GM12878 (cell line): ENCODE data around the gene NAPEPLD. TPM values are rescaled to one million over a fixed set of nuclear protein-coding genes. Genes with fewer than 3 reads are reported as not detected.

ENCODE experiments used
- ATAC-seq: fragments of 200-7000 bp; cut with Tn5 transposase; 3 replicates; pipeline ENCODE4 v1.9.1; 2020; ENCODE audit warnings: mild to moderate bottlenecking, moderate library complexity
- BruUV-seq: library from RNA; stranded (reverse); fragments of 400-500 nt; replicated peaks from 2 replicates; lab custom pipeline; 2021; lab: Mats Ljungman, UMichigan
- CTCF ChIA-PET: fragments of 300-600 bp; sonication (Branson Sonifier 250); formaldehyde crosslinking; extraction: SDS; loops from one replicate; lab custom pipeline; 2021; ENCODE audit warnings: inconsistent platforms; lab: Yijun Ruan, JAX
- POLR2A ChIA-PET: fragments of 350-600 bp; formaldehyde crosslinking; extraction: SDS; loops from one replicate; lab custom pipeline; 2021; ENCODE audit warnings: inconsistent platforms; lab: Charles Lee
- RAD21 ChIA-PET: fragments of 300-600 bp; sonication (Branson Sonifier 250); formaldehyde crosslinking; loops from one replicate; lab custom pipeline; 2023; ENCODE audit warnings: antibody characterized with exemption; ENCODE audit not compliant: unreplicated experiment; lab: Charles Lee
- SMC1A ChIA-PET: fragments of 300-600 bp; sonication (Branson Sonifier 250); formaldehyde crosslinking; loops from one replicate; lab custom pipeline; 2023; ENCODE audit not compliant: unreplicated experiment, uncharacterized antibody; lab: Charles Lee
- DNase-seq: peaks from one replicate; pipeline ENCODE4 v3.0.0-alpha.2; 2011; ENCODE audit warnings: low read depth, low spot score
- FAIRE-seq: peaks from 3 replicates; lab custom pipeline; 2011; peaks lifted over from hg19 to GRCh38; lab: Jason Lieb, UNC
- H2AFZ ChIP-seq: 2 replicates; pipeline ENCODE4 v1.6.0; 2011; ENCODE audit warnings: low read depth, low read length, control low read depth; ENCODE audit not compliant: control insufficient read depth
- H3K27ac ChIP-seq: 2 replicates; pipeline ENCODE4 v1.5.1; 2011; ENCODE audit warnings: control low read depth; ENCODE audit not compliant: control insufficient read depth, insufficient read depth
- H3K27me3 ChIP-seq, 2 experiments: replicated peaks in 1 of 2; 2 replicates each; pipeline versions ENCODE4 v1.6.0 to v1.6.1; 2011; ENCODE audit warnings: low read length in 1 of 2; ENCODE audit not compliant: control insufficient read depth in 2 of 2, insufficient read depth in 2 of 2
- H3K36me3 ChIP-seq, 2 experiments: 2 replicates each; pipeline ENCODE4 v1.5.1; 2011; ENCODE audit warnings: low read length in 1 of 2; ENCODE audit not compliant: control insufficient read depth in 2 of 2, insufficient read depth in 2 of 2
- H3K4me1 ChIP-seq: 2 replicates; pipeline ENCODE4 v1.6.1; 2011; ENCODE audit warnings: mild to moderate bottlenecking, low read length, moderate library complexity, mixed read lengths; ENCODE audit not compliant: control insufficient read depth, insufficient read depth
- H3K4me2 ChIP-seq: 2 replicates; pipeline ENCODE4 v1.6.0; 2011; ENCODE audit warnings: control low read depth; ENCODE audit not compliant: control insufficient read depth, insufficient read depth
- H3K4me3 ChIP-seq: fragments of 200-600 bp; sonication (generic); 2 replicates; pipeline ENCODE4 v1.5.1; 2016
- H3K79me2 ChIP-seq: 2 replicates; pipeline ENCODE4 v1.6.0; 2011; ENCODE audit warnings: low read length; ENCODE audit not compliant: control insufficient read depth, insufficient read depth
- H3K9ac ChIP-seq: 2 replicates; pipeline ENCODE4 v1.8.0; 2011; ENCODE audit warnings: low read length, control low read depth, mixed read lengths; ENCODE audit not compliant: control insufficient read depth, insufficient read depth
- H3K9me3 ChIP-seq: replicated peaks from 3 replicates; pipeline ENCODE4 v1.5.1; 2011; ENCODE audit warnings: mild to moderate bottlenecking, low read length; ENCODE audit not compliant: control insufficient read depth, insufficient read depth
- H4K20me1 ChIP-seq: 2 replicates; pipeline ENCODE4 v1.6.0; 2011; ENCODE audit not compliant: control insufficient read depth, insufficient read depth
- CHD4 ChIP-seq: fragments of 200-600 bp; sonication (generic); IDR thresholded peaks from 2 replicates; pipeline ENCODE4 v1.6.1; 2016; ENCODE audit warnings: mild to moderate bottlenecking
- DPF2 ChIP-seq: fragments of 450-650 bp; IDR thresholded peaks from 2 replicates; pipeline ENCODE4 v1.6.1; 2017; ENCODE audit warnings: mild to moderate bottlenecking
- GABPA ChIP-seq: IDR thresholded peaks from 2 replicates; pipeline ENCODE4 v1.6.1; 2014; ENCODE audit warnings: antibody characterized with exemption, low read depth, mild to moderate bottlenecking, inconsistent platforms
- IRF4 ChIP-seq: IDR thresholded peaks from 2 replicates; pipeline ENCODE4 v1.6.1; 2011; ENCODE audit warnings: low read depth, low read length
- KLF5 ChIP-seq: fragments of 450-650 bp; IDR thresholded peaks from 2 replicates; pipeline ENCODE4 v1.6.1; 2014; ENCODE audit warnings: mild to moderate bottlenecking; ENCODE audit not compliant: partially characterized antibody
- POLR2AphosphoS2 ChIP-seq: IDR thresholded peaks from 2 replicates; pipeline ENCODE4 v1.6.1; 2011; ENCODE audit warnings: low read depth, mild to moderate bottlenecking, low read length, improper control_type of control experiment, moderate library complexity
- SMARCA5 ChIP-seq: fragments of 450-650 bp; IDR thresholded peaks from 2 replicates; pipeline ENCODE4 v1.6.1; 2017; ENCODE audit warnings: mild to moderate bottlenecking
- ZNF622 ChIP-seq: fragments of 450-650 bp; IDR thresholded peaks from 2 replicates; pipeline ENCODE4 v1.6.1; 2017; ENCODE audit warnings: mild to moderate bottlenecking, inconsistent platforms
- ZSCAN29 ChIP-seq: fragments of 450-650 bp; IDR thresholded peaks from 2 replicates; pipeline ENCODE4 v1.6.1; 2017; ENCODE audit warnings: mild to moderate bottlenecking, moderate library complexity
- WGBS: methylation state at CpG from one replicate; pipeline ENCODE4 v1.1.6; 2016; ENCODE audit warnings: low lambda C conversion rate; ENCODE audit not compliant: insufficient replicate concordance, insufficient coverage; ENCODE audit errors: missing lambda C conversion rate; 5-methylcytosine and 5-hydroxymethylcytosine counted together
- in situ Hi-C: fragments of 300-500 bp; cut with MboI; formaldehyde crosslinking; loops from 9 replicates; pipeline ENCODE4 v1.14.3; 2018; ENCODE audit warnings: mixed read lengths
- intact Hi-C: fragments of 100-400 bp; cut with micrococcal nuclease; formaldehyde crosslinking; loops from one replicate; pipeline ENCODE4 v1.14.2; 2022; ENCODE audit not compliant: unreplicated experiment
- polyA plus RNA-seq, 11 experiments: library from polyadenylated mRNA; depleted of rRNA in 4 of 11; unstranded in 6 of 11; stranded (reverse) in 5 of 11; fragments of >200 nt; fragmentation: Nextera tagmentation in 4 of 11; fragmentation: Illumina TruSeq in 1 of 11; extraction: Ambion mirVana in 4 of 11; extraction: Trizol in 1 of 11; gene quantifications; 1 replicate in 1 of 11; 2 replicates in 10 of 11; pipeline versions ENCODE4 v1.2.1 to v1.2.3, GENCODE V29; 2011 to 2016; ENCODE audit warnings: inconsistent platforms in 2 of 11, missing spikeins in 2 of 11, low read depth in 1 of 11
- total RNA-seq, 4 experiments: library from RNA; depleted of rRNA in 3 of 4; stranded (reverse); fragments of >200 nt in 3 of 4; fragmentation: Illumina TruSeq in 1 of 4; extraction: Trizol in 1 of 4; gene quantifications; 2 replicates each; pipeline versions ENCODE4 v1.2.1 to v1.2.3, GENCODE V29; 2013 to 2021
- TF ChIP-seq, protein P1 (sequence below): IDR thresholded peaks from 2 replicates; pipeline ENCODE4 v1.6.1; 2012; ENCODE audit warnings: mild to moderate bottlenecking, low read depth, low read length
- TF ChIP-seq, protein P2 (sequence below): fragments of 450-650 bp; formaldehyde crosslinking; IDR thresholded peaks from 2 replicates; pipeline ENCODE4 v1.5.0; 2022; ENCODE audit warnings: mild to moderate bottlenecking, missing genetic modification characterization
- TF ChIP-seq, protein P3 (sequence below): IDR thresholded peaks from 2 replicates; pipeline ENCODE4 v1.6.1; 2011; ENCODE audit warnings: mild to moderate bottlenecking, low read depth, low read length, moderate library complexity; ENCODE audit not compliant: insufficient replicate concordance

NAPEPLD gene
- total and polyA plus RNA-seq, 10 of the 15 experiments (the other 5 are each of a cell fraction or from before 2014, with no cell fraction given), result 6.0 to 16.2 (median 8.6) TPM

DNA sequence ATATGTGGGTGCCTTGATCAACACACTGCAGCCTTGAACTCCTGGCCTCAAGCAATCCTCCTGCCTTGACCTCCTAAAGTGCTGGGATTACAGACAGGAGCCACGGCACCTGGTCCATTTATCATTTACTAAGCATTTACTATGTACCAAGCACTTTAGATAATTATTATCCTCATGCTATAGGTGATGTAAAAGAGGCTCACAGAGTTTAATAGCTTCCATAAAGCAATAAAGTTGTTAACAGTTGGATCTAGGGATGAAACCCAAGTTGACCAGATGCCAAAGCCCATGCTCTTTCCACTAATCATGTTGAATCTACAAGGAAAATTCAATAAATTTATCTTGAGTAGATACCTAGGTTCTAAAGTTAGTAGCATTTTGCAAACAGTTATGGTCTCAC lies 5.0 kb downstream of the NAPEPLD start:
- Histone ChIP-seq H3K36me3 (no peaks in the 10 kb centered on the region; a peak in 1 of 4 replicates), H2AFZ (no peak overlapping the region), H3K27me3 (no peaks in the 10 kb centered on the region), H4K20me1 (no peaks in the 10 kb centered on the region), H3K4me3 (no peak overlapping the region), H3K79me2 (peaks cover 29% of the 10 kb centered on the region), H3K27ac (no peak overlapping the region), H3K4me2 (no peak overlapping the region), H3K4me1 (peaks cover 7% of the 10 kb centered on the region; the same call in 1 of the 2 replicates), H3K9ac (no peak overlapping the region), H3K9me3 (no peaks in the 10 kb centered on the region)
- CTCF ChIA-PET, result interaction anchor here (1.3 kb wide), 1 partner anchor 13 kb away, joined by 5 read pairs; no protein-coding TSS in a partner anchor
- POLR2A ChIA-PET, result no interaction called here
- RAD21 ChIA-PET, result interaction anchor here (0.9 kb wide), 1 partner anchor 69 kb away, joined by 3 read pairs; the partner anchor contains the start of gene ARMC10
- FAIRE-seq, result no peak
- BruUV-seq, result no TSS peak
- DNase-seq, result no peak
- no peak for ATAC-seq
- in situ Hi-C loops, result no loop called here
- intact Hi-C loops, result loop anchor here (10.0 kb wide), 1 partner anchor 201 kb away; the partner anchor contains the start of genes DNAJC2 and PSMC2
- SMC1A ChIA-PET, result interaction anchor here (1.2 to 2.3 kb wide), 2 partner anchors 9 to 13 kb away, joined by 4 to 7 read pairs; no protein-coding TSS in a partner anchor
- 100% methylated on average over 1 of the region's 1 CpG for WGBS
- TF ChIP-seq KLF5 (no peak), SMARCA5 (no peak), POLR2AphosphoS2 (no peak), ZNF622 (no peak), CHD4 (no peak), IRF4 (no peak), GABPA (no peak), DPF2 (no peak), ZSCAN29 (no peak)
- TF ChIP-seq, protein P1, sequence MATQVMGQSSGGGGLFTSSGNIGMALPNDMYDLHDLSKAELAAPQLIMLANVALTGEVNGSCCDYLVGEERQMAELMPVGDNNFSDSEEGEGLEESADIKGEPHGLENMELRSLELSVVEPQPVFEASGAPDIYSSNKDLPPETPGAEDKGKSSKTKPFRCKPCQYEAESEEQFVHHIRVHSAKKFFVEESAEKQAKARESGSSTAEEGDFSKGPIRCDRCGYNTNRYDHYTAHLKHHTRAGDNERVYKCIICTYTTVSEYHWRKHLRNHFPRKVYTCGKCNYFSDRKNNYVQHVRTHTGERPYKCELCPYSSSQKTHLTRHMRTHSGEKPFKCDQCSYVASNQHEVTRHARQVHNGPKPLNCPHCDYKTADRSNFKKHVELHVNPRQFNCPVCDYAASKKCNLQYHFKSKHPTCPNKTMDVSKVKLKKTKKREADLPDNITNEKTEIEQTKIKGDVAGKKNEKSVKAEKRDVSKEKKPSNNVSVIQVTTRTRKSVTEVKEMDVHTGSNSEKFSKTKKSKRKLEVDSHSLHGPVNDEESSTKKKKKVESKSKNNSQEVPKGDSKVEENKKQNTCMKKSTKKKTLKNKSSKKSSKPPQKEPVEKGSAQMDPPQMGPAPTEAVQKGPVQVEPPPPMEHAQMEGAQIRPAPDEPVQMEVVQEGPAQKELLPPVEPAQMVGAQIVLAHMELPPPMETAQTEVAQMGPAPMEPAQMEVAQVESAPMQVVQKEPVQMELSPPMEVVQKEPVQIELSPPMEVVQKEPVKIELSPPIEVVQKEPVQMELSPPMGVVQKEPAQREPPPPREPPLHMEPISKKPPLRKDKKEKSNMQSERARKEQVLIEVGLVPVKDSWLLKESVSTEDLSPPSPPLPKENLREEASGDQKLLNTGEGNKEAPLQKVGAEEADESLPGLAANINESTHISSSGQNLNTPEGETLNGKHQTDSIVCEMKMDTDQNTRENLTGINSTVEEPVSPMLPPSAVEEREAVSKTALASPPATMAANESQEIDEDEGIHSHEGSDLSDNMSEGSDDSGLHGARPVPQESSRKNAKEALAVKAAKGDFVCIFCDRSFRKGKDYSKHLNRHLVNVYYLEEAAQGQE, result no peak
- TF ChIP-seq, protein P2, sequence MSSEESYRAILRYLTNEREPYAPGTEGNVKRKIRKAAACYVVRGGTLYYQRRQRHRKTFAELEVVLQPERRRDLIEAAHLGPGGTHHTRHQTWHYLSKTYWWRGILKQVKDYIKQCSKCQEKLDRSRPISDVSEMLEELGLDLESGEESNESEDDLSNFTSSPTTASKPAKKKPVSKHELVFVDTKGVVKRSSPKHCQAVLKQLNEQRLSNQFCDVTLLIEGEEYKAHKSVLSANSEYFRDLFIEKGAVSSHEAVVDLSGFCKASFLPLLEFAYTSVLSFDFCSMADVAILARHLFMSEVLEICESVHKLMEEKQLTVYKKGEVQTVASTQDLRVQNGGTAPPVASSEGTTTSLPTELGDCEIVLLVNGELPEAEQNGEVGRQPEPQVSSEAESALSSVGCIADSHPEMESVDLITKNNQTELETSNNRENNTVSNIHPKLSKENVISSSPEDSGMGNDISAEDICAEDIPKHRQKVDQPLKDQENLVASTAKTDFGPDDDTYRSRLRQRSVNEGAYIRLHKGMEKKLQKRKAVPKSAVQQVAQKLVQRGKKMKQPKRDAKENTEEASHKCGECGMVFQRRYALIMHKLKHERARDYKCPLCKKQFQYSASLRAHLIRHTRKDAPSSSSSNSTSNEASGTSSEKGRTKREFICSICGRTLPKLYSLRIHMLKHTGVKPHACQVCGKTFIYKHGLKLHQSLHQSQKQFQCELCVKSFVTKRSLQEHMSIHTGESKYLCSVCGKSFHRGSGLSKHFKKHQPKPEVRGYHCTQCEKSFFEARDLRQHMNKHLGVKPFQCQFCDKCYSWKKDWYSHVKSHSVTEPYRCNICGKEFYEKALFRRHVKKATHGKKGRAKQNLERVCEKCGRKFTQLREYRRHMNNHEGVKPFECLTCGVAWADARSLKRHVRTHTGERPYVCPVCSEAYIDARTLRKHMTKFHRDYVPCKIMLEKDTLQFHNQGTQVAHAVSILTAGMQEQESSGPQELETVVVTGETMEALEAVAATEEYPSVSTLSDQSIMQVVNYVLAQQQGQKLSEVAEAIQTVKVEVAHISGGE (CRISPR knock-in tag), result no peak
- TF ChIP-seq, protein P3, sequence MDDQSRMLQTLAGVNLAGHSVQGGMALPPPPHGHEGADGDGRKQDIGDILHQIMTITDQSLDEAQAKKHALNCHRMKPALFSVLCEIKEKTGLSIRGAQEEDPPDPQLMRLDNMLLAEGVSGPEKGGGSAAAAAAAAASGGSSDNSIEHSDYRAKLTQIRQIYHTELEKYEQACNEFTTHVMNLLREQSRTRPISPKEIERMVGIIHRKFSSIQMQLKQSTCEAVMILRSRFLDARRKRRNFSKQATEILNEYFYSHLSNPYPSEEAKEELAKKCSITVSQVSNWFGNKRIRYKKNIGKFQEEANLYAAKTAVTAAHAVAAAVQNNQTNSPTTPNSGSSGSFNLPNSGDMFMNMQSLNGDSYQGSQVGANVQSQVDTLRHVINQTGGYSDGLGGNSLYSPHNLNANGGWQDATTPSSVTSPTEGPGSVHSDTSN, result no peak
